SKM-1 treated with dmso at 0.1 percent for 144 hours (cell line): ENCODE data around the gene TSNAX.
"Not testable (repeated sequence)": the region's sequence is repeated elsewhere in the genome, so short reads cannot be mapped to it uniquely, and the experiment has no call there.

Experiments used
- DNase-seq: peaks from one replicate; lab custom pipeline; 2025; ENCODE audit not compliant: unreplicated experiment; lab: John Stamatoyannopoulos, UW

The TSNAX gene

GRCh38 chr1:231528172-231529029, at the start of gene TSNAX:
TSS of gene TSNAX (plus strand) at chr1:231528669. CDS start at chr1:231528811, 142 bp downstream.
- DNase-seq = peak; percentile 98

GRCh38 chr1:231478811-231479210, 49.7 kb upstream of the TSNAX start:
- no peak for DNase-seq

- no peak for DNase-seq
Observed at GRCh38 chr1:231480008-231480407, 48.5 kb upstream of the TSNAX start.

GRCh38 chr1:231481289-231481688, 47.2 kb upstream of the TSNAX start:
- DNase-seq = no peak

- DNase-seq = no peak
Observed at GRCh38 chr1:231485029-231485784, 43.3 kb upstream of the TSNAX start.

- DNase-seq = no peak
Observed at GRCh38 chr1:231487019-231487418, 41.5 kb upstream of the TSNAX start.

- no peak for DNase-seq
Observed at GRCh38 chr1:231487910-231488309, 40.6 kb upstream of the TSNAX start.

- DNase-seq = no peak
Observed at GRCh38 chr1:231493421-231494185, 34.9 kb upstream of the TSNAX start.

- DNase-seq = no peak
Observed at GRCh38 chr1:231494439-231495110, 33.9 kb upstream of the TSNAX start.

- DNase-seq = no peak
Observed at GRCh38 chr1:231497629-231498152, 30.8 kb upstream of the TSNAX start.

GRCh38 chr1:231499148-231499763, 29.2 kb upstream of the TSNAX start:
- DNase-seq = no peak

- DNase-seq = no peak
Observed at GRCh38 chr1:231500666-231501065, 27.8 kb upstream of the TSNAX start.

GRCh38 chr1:231503168-231503567, 25.3 kb upstream of the TSNAX start:
- DNase-seq = not testable (repeated sequence)

GRCh38 chr1:231507476-231508355, 20.8 kb upstream of the TSNAX start:
- DNase-seq = no peak

GRCh38 chr1:231508497-231508896, 20.0 kb upstream of the TSNAX start:
- DNase-seq = no peak

- no peak for DNase-seq
Observed at GRCh38 chr1:231508941-231509340, 19.5 kb upstream of the TSNAX start.

- no peak for DNase-seq
Observed at GRCh38 chr1:231512147-231512698, 16.2 kb upstream of the TSNAX start.

- peak; percentile 95 for DNase-seq
Observed at GRCh38 chr1:231515748-231516147, 12.7 kb upstream of the TSNAX start.

GRCh38 chr1:231517076-231517475, 11.4 kb upstream of the TSNAX start:
- DNase-seq = no peak
